GM12801 (cell line): Measurements from ENCODE around the gene TSGA10IP.

Experiments used
- CTCF ChIP-seq: IDR thresholded peaks from one replicate; pipeline ENCODE4 v1.5.1; 2011; ENCODE audit warnings: control low read depth; ENCODE audit not compliant: insufficient read length; ENCODE audit errors: extremely low read depth

Gene TSGA10IP

GRCh38 chr11:65953471-65953870, 8.2 kb downstream of the TSGA10IP start:
- TF ChIP-seq CTCF, result no peak

GRCh38 chr11:65954771-65955170, 9.5 kb downstream of the TSGA10IP start:
- TF ChIP-seq CTCF, result no peak

DNA sequence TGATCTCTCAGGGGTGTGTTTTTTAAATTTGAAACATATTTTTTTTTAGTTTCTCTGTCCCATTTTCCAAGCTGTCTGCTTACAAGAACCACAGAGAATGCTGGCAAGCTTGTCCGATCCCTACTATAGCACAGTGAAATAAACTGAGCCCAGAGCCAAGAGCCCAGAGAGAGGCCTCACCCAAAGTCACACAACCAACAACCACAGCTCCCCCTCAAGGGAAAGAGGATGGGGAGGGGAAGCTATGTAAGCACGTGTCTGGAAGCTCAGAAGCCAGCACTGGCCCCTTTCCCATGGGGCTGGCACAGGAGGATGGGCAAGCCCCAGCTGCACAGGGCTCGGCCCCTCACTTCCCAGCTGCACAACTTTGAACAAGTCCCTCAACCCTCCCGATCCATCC, 13.0 kb downstream of the TSGA10IP start:
- TF ChIP-seq CTCF, result no peak

DNA sequence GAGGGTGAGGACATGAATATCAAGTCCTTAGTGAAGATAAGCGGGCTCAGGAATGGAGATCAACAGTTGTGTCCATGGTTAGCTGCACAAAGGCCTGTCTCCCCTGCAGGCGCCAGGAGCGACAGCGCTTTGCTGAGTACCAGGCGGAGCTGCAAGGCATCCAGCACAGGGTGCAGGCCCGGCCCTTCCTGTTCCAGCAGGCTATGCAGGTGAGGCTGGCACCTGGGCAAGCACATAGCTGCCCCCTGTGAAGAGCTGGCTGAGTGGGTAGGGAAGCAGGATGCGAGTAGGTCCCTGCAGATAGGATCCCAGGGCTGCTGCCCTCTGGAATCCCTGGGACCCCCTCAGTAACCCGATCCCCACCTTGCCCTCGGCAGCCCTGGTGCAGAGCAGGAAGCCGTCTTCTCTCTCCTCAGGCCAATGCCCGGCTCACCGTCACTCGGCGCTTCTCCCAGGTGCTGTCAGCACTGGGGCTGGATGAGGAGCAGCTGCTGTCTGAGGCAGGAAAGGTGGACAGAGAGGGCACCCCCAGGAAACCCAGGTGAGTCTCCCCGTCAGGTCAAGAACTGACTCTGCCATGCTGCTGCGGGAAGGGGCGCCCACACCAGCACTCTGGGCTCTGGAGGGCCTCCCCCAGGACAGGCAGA, 13.6 kb downstream of the TSGA10IP start:
- no peak for TF ChIP-seq CTCF

- no peak for TF ChIP-seq CTCF
These were observed 15.6 kb downstream of the TSGA10IP start for GRCh38 chr11:65960824-65961266.

GRCh38 chr11:65961267-65962140, 16.2 kb downstream of the TSGA10IP start, which contains the start of gene SART1:
SART1 (plus strand) TSS chr11:65961734; CDS start chr11:65961781, 47 bp downstream.
- TF ChIP-seq CTCF, result no peak

DNA sequence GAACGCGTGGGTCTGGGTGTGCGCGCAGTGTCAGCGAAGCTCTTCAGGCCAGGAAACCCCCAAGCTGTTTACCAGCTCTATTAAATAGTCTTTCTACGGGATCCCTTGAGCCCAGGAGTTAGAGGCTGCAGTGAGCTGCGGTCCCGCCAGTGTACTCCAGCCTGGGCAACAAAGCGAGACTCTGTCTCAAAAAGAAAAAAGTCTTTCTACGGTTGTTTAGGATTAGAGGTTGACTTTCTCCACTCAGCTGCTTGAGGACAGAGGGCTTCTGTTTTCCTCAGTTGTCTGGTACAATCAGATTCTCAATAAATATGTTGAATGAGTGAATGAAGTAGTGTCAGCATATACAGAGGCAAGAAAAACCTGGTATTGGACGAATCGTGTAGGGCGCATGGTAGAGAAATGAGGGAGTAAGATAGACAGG, 16.9 kb downstream of the TSGA10IP start:
- TF ChIP-seq CTCF, result no peak
